Measurements from ENCODE around the gene SPTBN4.

The SPTBN4 gene

DNA sequence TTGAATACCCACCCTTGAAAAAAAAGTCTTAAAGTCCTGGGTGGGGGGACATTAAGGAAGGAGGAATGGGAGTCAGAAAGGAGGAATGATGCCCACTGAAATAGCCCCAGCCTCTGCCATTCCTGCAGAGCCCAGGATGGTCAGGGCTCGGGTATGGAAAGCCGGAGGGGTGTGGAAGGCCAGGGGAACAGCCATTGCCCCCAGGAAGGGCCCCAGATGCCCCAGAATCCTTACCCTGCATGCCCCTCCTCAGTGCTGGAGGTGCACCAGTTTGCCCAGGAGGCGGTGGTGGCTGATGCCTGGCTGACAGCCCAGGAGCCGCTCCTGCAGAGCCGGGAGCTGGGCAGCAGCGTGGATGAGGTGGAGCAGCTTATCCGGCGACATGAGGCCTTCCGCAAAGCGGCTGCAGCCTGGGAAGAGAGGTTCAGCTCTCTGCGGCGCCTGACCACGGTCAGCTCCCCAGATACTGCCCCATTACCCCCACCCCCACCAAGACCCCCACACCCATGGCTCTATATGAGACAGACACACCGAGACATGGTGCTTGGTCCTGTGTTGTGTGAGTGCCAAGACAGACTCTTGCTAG, 99.2 kb downstream of the SPTBN4 start:
- no peak for DNase-seq (ENCODE audit: low spot score)

DNA sequence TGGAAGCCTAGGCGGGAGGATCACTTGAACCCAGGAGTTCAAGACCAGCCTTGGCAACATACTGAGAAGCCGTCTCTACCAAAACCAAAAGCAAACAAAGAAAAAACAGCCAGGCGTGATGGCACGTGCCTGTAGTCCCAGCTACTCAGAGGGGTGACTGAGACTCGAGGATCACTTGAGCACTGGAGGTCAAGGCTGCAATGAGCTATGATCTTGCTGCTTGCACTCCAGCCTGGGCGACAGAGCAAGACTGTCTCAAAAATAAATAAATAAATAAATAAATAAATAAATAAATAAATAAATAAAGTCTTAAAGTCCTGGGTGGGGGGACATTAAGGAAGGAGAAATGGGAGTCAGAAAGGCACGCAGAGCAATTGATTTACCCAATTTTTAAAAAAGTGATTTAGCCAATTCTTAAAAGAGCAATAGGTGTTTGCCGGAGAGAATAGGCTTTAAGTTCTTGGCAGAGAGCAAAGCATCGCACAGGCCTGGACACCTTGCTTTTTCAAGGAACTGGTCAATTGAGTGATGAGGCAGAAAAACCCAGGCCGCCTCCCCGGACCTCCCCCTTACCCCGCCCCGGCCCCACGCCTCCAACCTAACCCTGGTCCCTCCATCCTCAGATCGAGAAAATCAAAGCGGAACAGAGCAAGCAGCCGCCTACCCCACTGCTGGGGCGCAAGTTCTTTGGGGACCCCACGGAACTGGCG, 100.4 kb downstream of the SPTBN4 start:
- DNase-seq (ENCODE audit: low spot score), result no peak

DNA sequence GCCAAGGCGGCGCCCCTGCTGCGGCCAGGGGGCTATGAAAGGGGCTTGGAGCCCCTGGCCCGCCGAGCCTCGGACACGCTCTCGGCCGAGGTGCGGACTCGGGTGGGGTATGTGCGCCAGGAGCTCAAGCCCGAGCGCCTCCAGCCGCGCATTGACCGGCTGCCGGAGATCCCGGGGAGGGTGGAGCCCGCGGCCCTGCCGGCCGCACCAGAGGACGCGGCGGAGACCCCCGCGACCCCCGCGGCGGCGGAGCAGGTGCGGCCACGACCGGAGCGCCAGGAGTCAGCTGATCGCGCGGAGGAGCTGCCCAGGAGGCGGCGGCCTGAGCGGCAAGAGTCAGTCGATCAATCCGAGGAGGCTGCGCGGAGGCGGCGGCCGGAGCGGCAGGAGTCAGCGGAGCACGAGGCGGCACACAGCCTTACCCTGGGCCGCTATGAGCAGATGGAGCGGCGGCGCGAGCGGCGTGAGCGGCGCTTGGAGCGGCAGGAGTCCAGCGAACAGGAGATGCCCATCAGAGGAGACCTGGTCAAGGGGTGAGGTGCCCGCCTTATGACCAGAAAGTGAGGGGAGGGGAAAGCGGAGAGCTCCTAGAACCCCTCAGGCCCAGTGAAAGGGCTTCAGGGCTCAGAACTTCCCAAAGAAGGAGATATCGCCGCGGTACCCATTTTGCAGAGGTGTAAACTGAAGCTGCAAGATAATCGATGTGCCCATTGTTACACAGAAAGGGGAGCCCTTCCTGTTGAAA, 101.1 kb downstream of the SPTBN4 start:
- DNase-seq (ENCODE audit: low spot score), result no peak

DNA sequence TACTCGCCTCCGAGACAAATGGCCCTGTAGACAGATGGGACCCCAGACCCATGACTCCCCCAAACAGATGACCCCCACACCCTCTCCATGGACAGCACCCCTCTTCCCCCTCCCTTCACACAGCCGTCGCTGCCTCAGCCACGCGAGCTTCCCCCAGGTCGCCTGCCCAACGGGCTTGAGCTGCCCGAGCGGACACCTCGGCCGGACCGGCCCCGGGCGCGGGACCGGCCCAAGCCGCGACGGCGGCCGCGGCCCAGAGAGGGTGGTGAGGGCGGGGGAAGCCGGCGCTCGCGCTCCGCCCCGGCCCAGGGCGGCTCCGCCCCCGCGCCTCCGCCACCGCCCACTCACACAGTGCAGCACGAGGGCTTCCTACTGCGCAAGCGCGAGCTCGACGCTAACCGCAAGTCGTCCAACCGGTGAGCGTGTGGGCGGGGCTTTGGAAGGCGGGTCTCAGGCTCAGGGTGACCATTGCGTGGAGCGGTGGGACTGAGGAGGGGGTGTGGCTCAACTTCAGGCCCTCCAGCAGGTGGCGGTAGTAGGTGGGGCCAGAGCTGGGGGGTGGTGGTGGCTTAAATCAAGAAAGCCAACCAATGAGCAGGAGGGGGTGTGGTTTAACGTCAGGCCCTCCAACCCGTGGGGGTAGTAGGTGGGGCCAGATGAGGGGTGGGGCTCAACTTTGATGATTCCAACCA, 103.7 kb downstream of the SPTBN4 start:
- peak; percentile 98 for DNase-seq (ENCODE audit: low spot score)

DNA sequence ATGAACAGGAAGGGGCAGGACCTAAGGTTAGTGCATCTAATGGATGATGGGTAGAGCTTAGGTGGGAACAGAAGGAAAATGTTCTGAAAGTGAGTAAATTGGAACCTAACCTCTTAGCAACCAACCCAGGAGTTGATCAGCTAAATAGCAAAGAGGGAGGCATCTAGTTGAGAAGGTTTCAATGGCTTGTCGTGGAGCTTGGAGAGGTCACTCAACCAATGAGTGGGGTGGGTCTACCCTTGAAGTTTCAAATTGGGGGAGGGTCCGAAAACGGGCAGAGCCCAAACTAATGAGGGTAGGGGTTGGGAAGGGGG, 104.2 kb downstream of the SPTBN4 start:
- DNase-seq (ENCODE audit: low spot score), result no peak

DNA sequence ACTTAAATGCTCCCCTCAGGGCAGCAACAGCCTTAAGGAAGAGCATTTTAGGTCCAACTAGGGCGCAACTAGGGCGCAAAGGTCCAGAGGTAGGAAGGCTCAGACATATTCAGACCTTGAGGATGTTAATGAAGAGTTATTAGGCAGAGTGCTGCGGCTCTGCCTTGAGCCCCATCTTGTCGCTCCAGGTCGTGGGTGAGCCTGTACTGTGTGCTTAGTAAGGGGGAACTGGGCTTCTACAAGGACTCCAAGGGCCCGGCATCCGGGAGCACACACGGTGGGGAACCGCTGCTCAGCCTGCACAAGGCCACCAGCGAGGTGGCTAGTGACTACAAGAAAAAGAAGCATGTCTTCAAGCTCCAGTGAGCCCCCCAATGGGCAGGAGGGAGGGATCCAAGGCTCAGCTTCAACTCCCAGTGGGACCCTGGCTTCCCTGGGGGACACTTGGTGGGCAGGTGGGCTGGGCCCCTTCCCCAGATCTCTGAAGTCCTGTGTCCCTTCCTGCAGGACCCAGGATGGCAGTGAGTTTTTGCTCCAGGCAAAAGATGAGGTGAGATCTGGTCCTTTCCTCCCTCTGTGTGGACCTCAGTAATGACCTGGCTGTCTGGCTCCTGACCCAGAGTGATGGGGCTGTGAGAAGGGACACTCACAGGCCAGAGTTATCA, 105.2 kb downstream of the SPTBN4 start:
- no peak for DNase-seq (ENCODE audit: low spot score)

DNA sequence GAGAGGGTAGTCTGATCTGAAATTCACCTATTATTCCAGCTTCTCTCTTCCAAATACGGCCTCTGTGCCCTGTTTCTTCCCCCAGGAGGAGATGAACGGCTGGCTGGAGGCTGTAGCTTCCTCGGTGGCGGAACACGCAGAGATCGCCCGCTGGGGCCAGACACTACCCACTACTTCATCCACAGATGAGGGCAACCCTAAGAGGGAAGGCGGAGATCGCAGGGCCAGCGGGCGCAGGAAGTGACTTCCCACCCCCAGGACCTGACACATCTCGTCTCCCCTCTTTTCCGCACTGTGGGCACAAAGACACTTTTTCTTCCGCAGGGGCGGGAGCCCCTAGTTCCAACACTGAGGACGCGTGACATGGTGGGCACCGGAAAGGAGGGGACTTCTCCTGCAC, 108.5 kb downstream of the SPTBN4 start:
- no peak for DNase-seq (ENCODE audit: low spot score)

DNA sequence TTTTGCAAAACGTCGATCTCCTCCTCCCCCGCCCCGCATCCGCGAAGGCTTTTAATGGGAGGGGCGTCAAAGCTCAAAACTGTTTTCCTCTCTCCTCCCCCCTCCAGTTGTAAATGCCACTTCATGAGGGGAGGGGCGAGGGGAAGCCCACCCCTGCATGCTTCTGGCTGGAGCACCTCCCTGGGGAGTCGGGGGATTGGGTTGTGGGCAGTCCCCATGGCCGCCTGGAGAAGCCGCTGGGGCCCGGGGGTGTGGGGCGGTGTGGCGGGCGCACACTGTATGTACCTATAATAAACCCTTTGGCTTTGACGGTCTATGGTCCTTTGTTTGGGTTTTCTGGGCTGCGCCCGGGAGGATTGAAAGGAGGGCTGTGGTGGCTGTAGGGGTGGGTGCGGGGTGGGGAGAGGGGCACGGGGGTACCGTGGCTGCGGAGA, 109.4 kb downstream of the SPTBN4 start:
- DNase-seq (ENCODE audit: low spot score), result peak; percentile 64

DNA sequence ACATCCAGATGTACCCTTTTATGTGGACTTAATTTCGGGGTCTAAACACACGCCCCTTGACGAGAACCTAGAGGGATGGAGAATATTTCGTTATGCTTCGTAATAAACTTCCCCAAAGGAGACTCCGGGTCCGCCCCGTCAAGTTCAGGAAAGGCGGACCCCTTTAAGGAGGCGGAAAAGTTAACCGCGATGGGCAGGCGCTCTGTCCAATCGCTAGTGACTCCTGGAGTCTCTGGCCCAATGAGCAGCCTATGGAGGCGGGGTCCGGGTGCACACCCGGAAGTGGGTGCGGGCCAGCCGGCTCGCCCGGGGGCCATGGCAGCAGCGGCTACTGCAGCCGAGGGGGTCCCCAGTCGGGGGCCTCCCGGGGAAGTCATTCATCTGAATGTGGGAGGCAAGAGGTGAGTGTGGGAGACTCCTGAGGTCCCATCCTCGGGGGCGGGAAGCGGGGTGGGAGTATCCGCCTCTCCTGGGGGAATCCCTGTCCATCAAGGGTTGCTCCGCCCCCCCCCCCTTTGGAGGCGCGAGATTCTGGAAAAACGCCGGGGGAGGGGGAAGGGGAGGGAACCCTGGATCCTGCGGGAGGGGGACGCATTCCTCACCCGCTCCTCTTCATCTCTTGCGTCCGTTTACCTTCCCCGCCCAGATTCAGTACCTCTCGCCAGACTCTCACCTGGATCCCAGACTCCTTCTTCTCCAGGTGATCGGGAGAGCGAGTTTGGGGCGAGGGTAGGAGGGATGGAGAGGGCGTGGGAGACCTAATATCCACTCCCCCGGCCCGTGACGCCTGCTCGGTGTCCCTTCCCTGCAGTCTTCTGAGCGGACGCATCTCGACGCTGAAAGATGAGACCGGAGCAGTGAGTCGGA, 110.0 kb downstream of the SPTBN4 start, which contains the start of gene SHKBP1:
TSS of gene SHKBP1 (plus strand) at position 289 of the 867 bp plus-strand sequence. CDS start at position 316, 27 bp downstream.
- DNase-seq (ENCODE audit: low spot score), result peak; percentile 98

DNA sequence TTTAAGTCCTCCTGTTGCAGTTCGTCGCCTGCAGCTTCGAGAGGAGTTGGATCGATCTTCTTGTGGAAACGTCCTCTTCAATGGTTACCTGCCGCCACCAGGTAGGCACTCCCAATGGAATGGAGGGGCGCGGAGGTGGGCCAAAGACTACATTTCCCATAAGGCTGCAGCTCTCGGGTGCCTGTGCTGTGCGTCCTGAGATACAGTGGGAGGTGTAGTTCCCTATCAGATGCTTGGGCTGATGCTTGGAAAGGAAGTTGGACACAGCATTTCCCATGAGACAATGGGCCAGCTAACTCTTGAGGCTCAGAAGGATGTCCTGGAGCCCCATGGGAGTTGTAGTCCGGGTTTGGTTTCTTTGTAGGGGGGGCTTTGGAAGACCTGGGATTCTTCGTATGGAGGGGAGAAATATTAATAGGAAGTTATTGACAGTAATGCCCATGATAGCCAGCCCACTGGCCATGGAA, 111.7 kb downstream of the SPTBN4 start:
- DNase-seq (ENCODE audit: low spot score), result peak; percentile 57

DNA sequence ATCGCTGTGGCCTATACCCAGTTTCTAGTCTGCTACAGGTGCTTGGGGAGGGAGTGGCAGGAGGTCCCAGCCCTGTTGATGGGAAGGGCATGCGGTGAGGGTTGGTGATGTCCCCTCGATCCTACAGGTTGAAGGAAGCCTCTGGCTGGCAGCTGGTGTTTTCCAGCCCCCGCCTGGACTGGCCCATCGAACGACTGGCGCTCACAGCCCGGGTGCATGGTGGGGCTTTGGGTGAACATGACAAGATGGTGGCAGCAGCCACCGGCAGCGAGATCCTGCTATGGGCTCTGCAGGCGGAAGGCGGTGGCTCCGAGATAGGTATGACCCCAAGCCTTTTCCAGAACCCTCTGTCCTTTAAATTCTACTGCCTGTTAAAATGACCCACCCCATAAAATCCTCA, 113.8 kb downstream of the SPTBN4 start:
- no peak for DNase-seq (ENCODE audit: low spot score)

DNA sequence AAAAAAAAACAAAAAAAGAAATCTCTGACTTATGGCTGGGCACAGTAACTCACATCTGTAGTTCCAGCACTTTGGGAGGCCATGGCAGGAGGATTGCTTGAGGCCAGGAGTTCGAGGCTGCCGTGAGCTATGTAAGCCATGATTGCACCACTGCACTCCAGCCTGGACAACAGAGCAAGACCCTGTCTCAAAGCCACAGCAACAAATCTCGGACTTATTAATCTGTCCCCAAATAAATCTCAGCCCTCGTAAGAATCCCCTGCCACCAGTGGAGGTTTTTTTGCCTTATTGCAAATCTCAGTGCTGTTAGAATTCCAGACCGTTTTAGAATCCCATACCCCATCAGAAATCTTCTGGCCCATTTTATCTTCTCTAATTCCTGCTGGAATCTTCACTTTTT, 114.7 kb downstream of the SPTBN4 start:
- DNase-seq (ENCODE audit: low spot score), result no peak

DNA sequence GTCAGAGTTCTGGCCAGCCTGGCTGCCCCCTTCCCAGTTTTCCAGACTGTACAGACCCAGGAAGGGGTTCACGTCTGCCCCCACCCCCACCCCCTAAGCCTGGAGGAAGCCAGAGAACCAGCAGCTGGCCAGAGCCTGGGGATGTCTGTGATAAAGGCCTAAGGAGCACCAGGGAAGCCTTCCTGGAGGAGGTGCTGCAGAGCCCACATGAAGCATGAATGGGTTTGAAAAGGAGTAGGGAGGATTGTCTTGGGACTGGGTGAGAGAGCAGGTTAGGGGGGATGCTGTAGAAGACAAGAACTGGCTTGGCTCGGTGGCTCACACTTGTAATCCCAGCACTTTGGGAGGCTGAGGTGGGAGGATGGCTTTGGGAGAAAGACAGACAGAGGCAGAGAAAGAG, 115.7 kb downstream of the SPTBN4 start:
- no peak for DNase-seq (ENCODE audit: low spot score)

DNA sequence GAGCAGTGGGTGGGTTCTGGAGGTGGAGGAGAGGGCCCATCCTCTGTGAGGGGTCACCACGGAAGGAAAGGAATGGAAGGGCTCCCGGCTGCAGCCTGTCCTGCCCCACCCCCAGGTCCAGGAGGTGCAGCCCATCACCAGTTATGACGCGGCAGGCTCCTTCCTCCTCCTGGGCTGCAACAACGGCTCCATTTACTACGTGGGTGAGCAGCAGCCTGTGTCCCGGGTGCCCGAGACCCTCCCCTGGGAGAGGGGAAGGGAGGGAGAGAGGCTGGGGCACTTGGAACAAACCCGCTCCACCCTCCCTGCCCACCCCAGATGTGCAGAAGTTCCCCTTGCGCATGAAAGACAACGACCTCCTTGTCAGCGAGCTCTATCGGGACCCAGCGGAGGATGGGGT, 116.5 kb downstream of the SPTBN4 start:
- DNase-seq (ENCODE audit: low spot score), result peak; percentile 17

DNA sequence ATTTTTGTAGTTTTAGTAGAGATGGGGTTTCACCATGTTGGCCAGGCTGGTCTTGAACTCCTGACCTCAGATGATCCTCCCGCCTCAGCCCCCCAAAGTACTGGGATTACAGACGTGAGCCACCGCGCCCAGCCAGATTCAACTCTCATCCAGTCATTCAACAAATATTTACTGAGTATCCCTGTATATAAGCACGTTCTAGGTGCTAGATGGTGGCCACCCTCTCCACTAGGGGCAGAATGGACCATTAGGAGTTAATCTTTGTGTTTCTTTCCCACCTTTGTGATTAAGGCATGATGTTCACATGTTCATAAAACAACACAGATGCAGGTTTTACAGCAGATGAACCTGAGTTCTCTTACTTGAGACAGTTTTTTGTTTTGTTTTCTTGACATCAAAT, 117.2 kb downstream of the SPTBN4 start:
- peak; percentile 14 for DNase-seq (ENCODE audit: low spot score)

DNA sequence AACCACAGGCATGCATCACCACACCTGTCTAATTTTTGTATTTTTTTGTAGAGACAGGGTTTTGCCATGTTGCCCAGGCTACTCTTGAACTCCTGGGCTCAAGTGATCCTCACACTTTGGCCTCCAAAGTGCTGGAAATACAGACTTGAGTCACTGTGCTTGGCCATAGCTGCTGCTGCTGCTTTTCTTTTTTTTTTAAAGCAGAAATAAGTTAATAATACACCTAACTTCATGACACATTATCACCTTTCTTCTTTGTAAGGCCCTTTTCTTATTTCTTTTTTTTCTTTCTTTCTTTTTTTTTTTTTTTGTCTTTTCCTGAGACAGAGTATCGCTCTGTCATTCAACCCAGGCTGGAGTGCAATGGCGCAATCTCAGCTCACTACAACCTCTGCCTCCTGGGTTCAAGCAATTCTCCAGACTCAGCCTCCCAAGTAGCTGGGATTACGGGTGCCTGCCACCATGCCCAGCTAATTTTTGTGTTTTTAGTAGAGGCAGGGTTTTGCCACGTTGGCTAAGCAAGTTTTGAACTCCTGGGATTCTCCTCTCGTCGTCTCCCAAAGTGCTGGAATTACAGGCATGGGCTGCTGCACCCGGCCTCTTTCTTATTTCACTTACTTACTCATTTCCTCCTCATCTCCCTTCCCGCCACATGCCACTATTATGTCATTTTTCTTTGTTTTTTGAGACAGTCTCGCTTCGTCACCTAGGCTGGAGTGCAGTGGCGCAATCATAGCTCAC, 118.6 kb downstream of the SPTBN4 start:
- no peak for DNase-seq (ENCODE audit: low spot score)

DNA sequence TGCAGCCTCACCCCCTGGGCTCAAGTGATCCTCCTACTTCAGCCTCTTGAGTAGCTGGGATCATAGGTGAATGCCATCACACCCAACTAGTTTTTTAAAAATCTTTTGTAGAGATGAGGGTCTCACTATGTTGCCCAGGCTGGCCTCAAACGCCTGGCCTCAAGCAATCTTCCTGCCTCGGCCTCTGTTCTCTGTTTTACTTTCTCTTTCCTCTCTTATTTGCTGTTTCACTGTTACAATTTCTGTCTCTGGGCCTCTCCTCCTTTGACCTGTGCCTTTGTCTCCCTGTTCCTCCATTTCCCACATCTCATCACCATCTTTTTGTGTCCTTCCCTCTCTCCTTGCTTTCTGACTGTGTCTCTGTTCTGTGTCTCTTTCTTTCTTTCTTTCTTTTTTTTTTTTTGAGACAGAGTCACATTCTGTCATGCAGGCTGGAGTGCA, 119.2 kb downstream of the SPTBN4 start:
- DNase-seq (ENCODE audit: low spot score), result no peak

DNA sequence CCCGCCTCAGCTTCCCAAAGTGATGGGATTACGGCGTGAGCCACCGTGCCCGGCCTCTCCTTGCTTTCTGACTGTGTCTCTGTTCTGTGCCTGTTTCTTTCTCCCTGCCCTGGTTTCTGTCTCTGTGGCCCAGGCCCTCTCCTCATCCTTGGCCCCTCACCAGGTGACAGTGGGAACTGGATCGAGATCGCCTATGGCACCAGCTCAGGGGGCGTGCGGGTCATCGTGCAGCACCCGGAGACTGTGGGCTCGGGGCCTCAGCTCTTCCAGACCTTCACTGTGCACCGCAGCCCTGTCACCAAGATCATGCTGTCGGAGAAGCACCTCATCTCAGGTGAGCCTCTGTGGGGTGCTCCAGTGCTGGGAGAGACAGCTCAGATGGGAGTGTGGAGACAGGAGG, 119.8 kb downstream of the SPTBN4 start:
- peak; percentile 9 for DNase-seq (ENCODE audit: low spot score)

DNA sequence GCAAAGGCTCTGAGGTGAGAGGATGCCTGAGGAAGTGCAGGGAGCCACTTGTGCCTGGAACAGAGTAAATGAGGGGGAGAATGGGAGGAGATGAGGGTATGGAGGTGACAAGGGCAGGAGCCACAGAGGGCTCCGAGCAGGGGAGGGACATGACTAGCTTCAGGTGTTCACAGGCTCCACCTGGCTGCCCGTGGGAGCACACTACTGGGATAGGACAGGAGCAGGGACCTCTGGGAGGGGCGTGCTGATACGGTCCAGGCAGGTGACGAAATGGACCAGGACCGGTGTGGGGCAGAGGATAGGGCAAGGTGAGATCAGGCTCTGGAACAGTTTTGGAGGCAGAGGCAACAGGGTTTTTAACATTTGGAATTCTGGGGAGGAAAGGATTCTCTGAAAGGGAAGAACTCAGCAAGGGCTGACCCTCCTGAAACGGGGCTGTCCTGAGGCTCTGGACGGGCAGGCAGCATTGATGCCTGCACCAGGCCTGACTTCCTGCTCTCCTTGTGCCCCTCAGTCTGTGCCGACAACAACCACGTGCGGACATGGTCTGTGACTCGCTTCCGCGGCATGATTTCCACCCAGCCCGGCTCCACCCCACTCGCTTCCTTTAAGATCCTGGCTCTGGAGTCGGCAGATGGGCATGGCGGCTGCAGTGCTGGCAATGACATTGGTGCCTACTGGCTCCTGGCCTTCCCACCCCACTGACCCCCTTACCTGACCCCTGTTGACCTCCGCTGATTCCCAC, 121.5 kb downstream of the SPTBN4 start:
- DNase-seq (ENCODE audit: low spot score), result peak; percentile 25

Measured in D341Med (cell line).